Ovary (tissue), 3 donors: ENCODE results near the gene SAMD4A.

Experiments
- POLR2A ChIP-seq: fragments of 450-650 bp; IDR thresholded peaks from one replicate; pipeline ENCODE4 v1.6.1; 2017; ENCODE audit warnings: antibody characterized with exemption, mild to moderate bottlenecking, moderate library complexity
- TF ChIP-seq, protein P1 (sequence below), 3 donors: fragments of 450-650 bp in 2 of 3; fragments of 200-600 bp in 1 of 3; IDR thresholded peaks; one replicate each; pipeline versions ENCODE4 v1.5.1 to v1.8.0; 2016 to 2022; ENCODE audit warnings: antibody characterized with exemption in 3 of 3, mild to moderate bottlenecking in 1 of 3
- donor health status: DM: no; HTN: no; CAD: no.

- TF ChIP-seq, protein P1, sequence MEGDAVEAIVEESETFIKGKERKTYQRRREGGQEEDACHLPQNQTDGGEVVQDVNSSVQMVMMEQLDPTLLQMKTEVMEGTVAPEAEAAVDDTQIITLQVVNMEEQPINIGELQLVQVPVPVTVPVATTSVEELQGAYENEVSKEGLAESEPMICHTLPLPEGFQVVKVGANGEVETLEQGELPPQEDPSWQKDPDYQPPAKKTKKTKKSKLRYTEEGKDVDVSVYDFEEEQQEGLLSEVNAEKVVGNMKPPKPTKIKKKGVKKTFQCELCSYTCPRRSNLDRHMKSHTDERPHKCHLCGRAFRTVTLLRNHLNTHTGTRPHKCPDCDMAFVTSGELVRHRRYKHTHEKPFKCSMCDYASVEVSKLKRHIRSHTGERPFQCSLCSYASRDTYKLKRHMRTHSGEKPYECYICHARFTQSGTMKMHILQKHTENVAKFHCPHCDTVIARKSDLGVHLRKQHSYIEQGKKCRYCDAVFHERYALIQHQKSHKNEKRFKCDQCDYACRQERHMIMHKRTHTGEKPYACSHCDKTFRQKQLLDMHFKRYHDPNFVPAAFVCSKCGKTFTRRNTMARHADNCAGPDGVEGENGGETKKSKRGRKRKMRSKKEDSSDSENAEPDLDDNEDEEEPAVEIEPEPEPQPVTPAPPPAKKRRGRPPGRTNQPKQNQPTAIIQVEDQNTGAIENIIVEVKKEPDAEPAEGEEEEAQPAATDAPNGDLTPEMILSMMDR (IDR thresholded peaks at IDR 0.05): no peak
- no peak for TF ChIP-seq POLR2A
Observed at GRCh38 chr14:54528973-54529372, 38.0 kb upstream of the SAMD4A start.
